SKM-1 treated with dmso at 0.1 percent for 144 hours (cell line): ENCODE data around the gene VANGL1.
A peak's percentile ranks its signal among the peaks of the same experiment; 100 is the strongest.
"Not testable (repeated sequence)": the region's sequence is repeated elsewhere in the genome, so short reads cannot be mapped to it uniquely, and the experiment has no call there.

Experiments
- DNase-seq: peaks from one replicate; lab custom pipeline; 2025; ENCODE audit not compliant: unreplicated experiment; lab: John Stamatoyannopoulos, UW

The VANGL1 gene

DNA sequence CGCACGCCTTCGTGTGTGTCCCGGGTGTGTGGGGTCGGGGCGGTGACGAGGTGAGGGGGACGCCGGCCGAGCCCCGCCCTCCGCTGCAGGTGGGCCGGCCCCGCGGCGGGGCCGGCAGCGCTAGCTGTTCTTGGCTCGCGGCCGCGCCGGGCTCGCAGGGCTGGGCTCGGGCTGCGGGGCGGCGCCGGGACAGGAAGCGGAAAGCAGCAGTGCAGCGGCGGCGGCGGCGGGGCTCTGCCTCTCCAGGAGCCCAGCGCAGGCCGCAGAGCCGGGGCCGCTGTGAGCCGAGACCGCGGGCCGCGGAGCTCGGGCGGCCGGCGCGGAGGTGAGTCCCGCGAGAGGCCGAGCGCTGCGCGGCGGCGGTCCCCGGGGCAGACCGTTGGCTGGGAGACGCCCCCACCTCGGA, at the start of gene VANGL1:
Gene VANGL1 (plus strand): TSS at position 209 of the 406 bp plus-strand sequence. CDS start 9,444 bp downstream, outside the sequence.
- peak; percentile 58 for DNase-seq

DNA sequence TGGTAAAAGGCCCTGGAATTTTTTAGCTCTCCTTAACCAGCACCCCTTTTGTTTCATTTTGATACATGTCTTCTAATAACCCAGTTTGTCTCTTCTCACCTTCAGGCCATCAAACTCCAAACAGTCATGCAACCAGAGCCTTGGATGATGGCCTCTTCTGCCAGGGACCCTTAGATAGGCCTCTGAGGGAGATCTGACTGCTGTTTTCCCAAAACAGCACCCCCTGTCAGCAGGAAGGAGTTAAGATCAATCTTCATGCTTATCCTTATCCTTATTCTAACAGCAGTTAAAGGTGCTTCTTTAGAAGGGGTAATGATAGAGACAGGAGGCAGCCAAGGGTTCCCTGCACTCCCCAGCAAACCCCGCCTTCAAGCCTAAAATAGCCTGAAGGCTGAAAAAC, 49.5 kb upstream of the VANGL1 start:
- no peak for DNase-seq

DNA sequence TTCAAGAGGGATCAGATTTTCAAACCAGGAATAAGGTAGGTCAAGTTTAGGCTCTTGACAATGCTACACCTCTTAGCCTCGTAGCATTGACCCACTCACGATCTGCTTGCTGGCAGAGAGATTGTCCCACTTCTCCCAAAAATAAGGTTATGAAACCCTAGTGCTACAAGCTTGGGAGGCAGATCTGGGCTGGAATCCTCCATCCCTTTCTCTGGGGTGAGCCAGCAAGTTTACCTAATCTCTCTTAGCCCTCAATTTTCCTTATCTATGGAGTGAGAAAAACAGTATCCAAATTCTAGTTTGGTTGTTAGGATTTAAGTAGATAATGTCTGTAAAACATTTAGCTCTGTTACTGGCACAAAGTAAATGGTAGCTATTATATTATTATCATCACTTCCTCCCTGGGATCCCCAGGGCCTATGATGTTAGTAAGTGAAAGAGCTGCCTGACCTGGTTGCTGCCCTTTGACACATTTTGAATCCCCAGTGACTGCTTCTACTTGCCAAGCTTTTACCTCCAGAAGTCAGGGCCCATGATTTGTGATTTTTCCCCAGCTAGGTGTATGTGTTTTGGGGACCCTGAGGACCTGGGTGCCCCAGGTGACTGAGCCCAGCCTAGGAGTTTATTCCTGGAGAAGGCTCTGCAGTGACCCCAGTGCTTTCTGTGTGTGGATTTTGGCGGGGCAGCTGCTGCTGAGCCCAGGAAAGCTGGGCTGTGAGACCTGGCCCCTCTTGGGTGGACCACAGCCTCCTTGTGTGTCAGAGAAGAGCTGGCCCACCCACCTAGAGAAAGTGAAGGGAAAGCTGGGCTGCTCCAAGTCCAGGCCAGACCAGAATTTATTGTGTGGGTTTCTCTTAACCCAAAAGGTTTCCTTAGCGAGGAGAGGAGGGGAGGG, 48.2 kb upstream of the VANGL1 start:
- DNase-seq = no peak

DNA sequence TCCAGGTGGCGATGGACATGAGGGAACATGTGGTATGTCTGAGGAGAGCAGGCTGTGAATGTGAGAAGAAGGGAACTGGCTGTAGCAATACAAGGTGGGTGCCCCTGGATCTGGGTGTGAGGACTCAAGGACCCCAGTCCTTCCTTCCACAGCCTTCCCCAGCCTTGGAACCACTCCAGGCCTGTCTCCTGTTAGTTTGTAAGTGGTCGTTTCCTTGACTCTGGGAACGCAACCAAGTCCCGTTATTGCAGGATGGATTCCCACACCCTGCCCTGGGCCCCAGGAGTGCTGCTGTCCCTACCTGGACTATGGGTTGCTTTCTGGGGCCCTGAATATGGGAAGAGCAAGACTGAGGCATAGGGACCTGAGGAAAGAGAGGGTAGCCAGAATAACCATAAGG, 47.2 kb upstream of the VANGL1 start:
- DNase-seq = no peak

DNA sequence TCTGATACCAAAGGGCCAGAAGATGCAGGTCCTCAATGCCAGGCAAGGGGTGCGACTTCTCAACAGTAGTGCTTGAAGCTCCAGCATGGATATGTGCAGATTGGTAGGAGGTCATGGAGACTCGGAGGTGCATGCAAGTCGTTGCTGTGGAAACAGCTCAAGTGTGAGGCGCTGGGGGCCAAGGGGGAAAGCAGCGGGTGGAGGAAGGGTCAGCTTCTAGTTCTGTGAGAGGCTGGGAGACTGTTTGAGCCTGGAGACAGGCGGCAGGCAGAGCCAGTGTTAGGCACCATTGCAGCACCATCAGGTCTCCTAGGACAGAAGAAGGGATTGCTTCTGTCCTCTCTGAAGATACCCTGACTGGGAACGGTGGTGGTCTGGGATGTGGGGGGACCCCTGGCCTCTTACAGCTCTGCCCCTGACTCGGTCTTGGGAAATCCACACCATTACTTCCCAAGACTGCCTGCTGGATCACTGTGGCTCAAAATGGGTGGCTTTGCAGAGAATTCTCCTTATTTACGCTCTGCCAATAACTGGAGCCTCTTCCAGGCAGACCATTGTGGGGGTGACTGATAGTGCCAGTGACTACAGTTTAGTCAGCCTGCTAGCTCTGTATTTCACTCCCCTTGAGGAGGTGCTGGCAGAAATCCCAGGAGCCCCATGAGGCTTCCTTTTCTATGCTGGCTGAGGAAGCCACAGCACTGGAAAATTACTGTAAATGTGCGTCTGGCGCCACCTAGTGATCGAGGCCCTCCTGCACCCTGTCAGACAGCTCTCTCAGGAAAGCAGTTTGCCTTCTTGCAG, 46.3 kb upstream of the VANGL1 start:
- DNase-seq = peak; percentile 62

DNA sequence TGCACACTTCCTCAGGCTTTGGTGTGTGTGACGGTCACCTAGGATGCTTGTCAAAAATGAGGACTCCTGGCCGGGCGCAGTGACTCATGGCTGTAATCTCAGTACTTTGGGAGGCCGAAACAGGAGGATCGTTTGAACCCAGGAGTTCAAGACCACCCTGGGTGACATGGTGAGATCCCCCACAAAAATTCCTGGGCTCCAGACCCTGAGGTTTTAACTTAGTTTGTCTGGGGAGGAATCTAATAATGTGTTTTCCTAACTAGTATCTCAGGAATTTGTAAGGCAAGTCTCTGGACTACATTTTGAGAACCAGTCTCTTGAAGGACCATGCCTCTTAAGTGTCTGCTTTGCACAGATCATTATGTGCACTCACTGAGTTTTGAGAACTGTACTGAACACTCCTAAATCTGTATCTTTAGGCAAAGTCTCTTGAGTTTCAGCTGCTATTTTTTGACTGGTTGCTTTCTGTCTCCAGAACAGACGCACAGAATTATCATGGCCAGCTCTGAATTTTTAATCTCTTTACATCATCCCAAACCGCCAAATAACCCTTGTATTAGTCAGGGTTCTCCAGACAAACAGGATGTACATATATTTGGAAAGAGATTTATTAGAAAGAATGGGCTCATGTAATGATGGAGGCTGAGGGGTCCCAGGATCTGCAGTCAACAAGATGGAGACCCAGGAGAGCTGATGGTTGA, 45.5 kb upstream of the VANGL1 start:
- DNase-seq = no peak

DNA sequence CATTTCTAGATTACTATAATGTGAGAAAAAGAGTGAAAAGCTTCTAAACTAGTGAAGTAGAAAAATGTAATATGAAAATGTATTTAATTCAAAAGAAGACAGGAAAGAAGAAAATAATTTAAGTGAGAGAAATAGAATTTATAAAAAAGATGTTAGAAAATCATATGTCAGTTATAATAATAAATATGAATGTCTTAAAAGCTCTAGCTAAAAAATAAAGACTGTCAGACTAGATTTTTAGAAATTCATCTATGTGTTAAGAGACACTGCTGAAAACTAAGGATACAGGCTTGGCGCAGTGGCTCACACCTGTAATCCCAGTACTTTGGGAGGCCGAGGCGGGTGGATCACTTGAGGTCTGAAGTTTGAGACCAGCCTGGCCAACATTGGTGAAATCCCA, 37.3 kb upstream of the VANGL1 start:
- no peak for DNase-seq

DNA sequence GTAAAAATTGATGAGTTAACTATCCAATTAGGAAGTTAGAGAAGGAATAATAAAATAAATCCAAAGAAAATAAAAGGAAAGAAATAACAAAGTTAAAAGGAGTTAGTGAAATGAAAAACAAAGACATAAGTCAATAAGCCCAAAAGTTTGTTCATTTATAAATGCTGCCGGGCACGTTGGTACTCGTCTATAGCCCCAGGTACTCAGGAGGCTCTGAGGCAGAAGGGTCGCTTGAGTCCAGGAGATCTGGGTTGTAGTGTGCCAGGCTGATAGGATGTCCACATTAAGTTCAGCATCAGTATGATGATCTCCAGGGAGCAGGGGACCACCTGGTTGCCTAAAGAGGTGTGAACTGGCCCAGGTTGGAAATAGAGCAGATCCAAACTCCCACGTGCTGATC, 35.5 kb upstream of the VANGL1 start:
- DNase-seq = no peak

DNA sequence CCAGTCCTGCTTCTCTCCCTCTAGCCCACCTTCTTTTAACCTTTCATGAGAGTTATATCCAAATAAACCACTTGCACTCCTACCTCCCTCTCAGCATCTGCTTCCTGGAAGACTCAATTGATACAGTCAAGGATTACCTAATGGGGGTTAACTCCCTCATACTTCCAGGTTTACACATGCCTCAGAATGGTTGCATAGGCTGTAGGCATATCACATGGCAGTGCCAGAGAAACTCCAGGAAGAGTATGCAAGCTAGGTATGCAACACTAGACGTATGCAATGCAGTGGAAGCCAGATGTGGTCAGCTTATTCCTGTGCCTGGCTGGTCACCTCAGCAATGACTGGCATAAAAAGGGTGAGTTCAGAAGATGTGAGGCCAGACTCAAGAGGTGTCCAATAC, 32.7 kb upstream of the VANGL1 start:
- DNase-seq = no peak

DNA sequence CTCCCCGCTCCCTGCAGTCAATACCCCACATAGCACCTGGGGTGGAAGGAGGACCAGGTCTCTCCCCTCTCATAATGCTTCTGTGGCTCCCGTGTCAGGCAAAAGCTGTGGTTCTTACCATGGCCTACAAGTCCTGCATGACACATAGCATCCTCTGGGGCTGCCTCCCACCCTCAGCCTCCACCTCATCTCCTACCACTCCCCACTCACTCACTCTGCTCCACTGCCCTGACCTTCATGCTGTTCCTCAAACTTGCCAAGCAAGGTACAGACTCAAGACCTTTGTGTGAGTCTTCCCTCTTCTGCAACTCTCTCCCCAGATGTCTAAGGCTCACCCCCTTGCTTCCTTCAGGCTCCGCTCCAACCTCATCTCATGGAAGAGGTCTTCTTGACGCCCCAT, 28.0 kb upstream of the VANGL1 start:
- no peak for DNase-seq

DNA sequence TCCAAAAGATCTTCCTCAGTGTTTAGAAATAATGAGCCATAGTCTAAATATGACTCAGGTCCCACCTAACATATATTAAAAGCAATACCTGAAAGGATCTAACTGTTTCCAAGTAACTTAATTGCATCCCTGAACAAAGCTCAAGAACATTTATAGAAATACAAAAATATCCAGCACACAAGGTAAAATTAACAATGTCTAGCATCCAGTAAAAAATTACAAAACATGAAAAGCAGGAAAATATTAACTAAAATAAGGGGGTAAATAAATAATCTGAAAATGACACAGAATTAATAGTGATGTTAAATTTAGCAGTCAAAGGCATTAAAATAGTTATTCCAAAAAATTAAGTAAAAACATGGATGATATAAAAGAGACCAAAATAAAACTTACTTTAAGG, 21.3 kb upstream of the VANGL1 start:
- no peak for DNase-seq

DNA sequence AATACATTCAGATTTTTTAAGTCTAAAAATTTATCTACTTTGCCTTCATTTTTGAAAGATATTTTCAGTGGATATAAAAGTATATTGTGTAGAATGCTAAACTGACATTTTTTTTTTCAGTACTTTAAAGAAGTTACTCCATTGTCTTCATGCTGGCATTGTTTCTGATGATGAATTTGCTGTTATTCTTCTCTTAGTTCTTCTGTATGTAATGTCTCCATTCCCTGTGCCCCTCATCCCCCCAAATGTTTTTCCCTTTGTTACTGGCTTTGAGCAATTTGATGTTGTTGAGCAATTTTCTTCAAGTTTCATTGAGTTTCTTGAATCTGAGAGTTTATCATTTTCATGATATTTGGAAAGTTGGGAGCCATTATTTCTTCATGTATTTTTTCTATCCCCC, 20.8 kb upstream of the VANGL1 start:
- no peak for DNase-seq

DNA sequence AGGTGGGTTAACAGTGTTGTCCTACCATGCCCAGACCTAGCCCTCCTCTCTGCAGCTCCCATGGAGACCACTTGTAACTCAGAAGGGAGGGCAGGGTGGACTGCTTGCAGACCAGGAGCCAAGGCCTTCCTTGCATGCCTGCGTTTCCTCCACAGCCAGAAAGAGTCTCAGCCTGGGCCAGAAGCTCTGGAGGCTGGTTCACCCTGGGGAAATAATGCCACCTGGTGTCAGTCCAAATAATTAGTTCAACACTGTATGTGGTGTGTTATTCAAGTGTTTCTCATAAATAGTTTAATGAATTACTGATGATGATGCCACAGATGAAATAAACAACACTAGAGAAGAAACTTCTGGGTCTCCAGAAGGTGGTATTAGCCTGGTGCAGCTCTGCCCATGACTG, 16.9 kb upstream of the VANGL1 start:
- DNase-seq = no peak

DNA sequence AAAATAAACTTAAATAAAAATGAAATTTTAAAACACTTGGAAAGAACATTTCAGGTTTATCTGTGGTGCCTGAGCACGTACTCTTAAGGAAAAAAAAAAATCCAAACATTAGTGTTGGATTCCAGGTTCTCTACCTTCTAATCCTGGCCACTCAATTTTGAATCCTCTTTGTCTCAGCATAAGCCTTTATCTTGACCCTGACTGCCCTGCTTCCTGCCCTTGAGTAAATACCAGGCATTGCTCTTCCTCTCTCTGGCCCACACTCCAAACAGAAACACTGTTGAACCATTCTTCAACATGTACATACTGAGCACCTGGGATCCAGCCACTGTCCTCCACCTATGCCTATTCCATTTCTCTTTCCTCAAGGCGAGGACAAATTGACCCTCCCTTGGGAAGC, 11.4 kb upstream of the VANGL1 start:
- no peak for DNase-seq

DNA sequence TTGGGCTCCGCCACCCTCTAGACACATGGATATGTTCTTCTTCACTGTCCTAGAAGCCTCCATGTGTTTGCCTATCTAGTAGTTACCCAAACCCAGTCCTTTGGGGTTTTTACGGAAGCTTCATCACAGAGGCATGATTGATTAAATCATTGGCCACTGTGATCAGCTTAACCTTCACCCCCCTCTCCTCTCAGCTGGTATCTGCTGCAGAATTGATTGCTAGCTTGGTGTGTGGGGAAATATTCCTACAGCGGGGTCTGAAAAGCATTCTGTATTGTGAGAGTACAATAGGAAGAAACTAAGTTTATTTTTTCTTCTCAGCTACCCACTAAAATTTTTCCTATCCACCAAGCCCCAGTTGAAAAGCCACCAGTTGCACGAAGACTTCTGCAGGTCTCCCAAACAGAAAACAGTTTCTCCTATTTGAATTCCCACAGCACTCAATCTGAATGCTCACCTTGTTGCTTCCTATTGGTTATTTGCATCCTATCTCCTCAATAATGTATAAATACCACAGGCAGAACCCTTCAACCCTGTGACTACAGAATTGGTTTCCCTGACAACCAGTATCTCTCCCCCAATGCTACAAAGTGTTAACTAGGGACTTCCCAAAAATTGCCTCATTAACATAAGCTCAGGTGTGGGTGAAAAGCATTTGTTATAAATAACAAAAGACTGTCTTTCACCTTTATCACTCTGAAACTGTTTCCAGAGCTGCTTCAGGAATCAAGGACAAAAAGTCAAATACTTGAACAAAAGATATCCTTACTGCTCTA, 9.3 kb upstream of the VANGL1 start:
- DNase-seq = no peak

DNA sequence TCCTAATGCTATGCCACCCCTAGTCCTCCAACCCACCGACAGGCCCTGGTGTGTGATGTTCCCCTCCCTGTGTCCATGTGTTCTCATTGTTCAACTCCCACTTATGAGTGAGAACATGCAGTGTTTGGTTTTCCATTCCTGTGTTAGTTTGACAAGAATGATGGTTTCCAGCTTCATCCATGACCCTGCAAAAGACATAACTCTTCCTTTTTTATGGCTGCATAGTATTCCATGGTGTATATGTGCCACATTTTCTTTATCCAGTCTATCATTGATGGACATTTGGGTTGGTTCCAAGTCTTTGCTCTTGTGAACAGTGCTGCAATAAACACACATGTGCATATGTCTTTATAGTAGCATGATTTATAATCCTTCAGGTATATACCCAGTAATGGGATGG, 8.2 kb upstream of the VANGL1 start:
- not testable (repeated sequence) for DNase-seq

DNA sequence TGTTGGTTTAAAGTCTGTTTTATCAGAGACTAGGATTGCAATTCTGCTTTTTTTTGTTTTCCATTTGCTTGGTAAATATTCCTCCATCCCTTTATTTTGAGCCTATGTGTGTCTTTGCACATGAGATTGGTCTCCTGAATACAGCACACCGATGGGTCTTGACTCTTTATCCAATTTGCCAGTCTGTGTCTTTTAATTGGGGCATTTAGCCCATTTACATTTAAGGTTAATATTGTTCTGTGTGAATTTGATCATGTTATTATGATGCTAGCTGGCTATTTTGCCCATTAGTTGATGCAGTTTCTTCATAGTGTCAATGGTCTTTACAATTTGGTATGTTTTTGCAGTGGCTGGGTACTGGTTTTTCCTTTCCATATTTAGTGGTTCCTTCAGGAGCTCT, 4.5 kb upstream of the VANGL1 start:
- DNase-seq = not testable (repeated sequence)

DNA sequence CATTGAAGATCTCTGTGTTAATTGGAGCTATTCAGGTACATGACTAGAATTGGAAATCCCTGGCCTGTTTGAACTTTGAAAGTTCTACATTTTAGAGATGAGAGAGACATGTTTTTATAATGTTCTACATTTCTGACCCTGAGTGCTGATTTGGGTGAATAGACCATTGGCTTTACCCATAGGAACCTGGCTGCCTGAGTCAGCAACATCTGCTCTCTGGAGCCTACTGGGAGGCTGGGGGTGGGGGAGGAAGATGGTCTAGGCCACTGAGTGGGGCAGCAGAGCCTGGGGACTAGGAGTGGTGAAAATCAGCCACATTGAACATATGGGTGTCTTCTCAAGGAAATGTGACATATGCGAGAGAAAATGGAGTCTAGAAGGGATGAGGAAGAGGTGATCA, 1.4 kb upstream of the VANGL1 start:
- DNase-seq = no peak

DNA sequence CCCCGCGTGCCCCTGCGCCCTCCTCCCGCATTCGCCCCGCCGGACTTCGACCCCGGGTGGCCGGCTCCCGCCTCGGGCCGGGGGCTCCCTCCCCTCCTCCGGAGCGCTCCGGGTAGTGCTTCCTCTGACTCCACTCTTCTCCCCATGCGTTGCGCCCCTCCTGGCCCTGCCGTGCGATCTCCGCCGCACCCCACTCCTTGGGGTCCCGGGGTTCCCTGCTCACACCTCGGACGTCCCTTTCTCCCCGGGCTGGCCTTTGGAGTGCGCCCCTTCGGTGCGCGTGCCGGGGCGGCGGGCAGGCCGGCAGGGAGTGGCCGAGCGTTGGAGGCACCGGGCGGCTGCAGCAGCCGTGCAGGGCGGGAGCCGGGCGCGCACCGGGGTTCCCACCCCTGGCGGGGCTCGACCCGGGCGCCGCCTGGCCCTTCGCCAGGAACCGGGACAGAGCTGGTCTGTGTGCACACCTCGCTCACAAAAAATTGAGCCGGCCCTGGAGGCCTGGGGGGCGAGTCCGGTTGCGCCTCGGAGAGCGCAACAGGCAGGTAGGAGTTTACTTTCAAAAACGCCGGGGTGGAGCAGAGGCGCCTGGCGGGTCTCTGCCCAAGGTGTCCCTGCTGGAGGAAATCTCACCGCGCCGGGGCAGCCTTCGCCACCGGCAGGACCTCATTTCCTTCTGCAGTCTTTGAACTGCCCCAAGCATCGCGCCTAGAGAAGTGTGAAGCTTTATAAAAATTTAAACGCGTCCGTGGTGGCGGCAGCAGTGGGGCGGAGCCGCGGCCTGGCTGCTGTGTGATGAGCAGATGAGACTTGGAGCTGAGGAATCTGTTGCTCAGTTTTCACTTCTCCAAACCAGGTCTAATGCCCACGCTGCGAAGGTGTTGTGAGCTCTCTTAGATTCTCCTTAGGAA, 650 bp downstream of the VANGL1 start:
- DNase-seq = peak; percentile 34

DNA sequence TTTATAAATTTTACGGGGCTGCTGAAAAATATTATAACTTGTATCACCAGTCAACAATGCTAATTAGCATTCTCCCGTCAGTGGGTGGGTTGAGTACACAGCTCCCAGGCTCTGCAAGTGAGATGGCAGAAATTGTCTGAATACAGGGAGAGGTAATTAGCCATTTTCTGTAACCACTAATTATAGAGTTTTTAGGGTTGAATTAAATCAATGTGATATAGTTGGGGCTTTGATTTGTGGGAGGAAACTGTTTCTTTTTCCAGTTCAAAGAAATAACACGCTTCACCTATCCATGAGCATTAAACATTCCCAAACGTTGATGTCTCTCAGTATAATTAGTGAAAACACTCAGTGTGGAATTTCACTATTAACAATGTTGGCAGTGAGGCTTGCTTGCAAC, 1.5 kb downstream of the VANGL1 start:
- DNase-seq = no peak
